Posterior vena cava (tissue), 2 donors: ENCODE results near the gene GFOD1. TPM values are rescaled to one million over a fixed set of nuclear protein-coding genes. Genes with fewer than 3 reads are reported as not detected.
"Not testable (repeated sequence)": the region's sequence is repeated elsewhere in the genome, so short reads cannot be mapped to it uniquely, and the experiment has no call there.

Experiments
- DNase-seq: peaks from one replicate; pipeline ENCODE4 v3.0.0-alpha.2; 2020; ENCODE audit warnings: low spot score
- intact Hi-C, 2 donors: fragments of 100-400 bp; cut with DNase I; formaldehyde crosslinking; loops; one replicate each; pipeline versions ENCODE4 v1.14.1 to v1.14.2; 2022 to 2023
- total RNA-seq, 2 donors: library from RNA; stranded (reverse); fragmentation: NEBNext Ultra II Directional; extraction: Animal tissue kit (Norgen Biotek cat#: 25700); gene quantifications; one replicate each; pipeline ENCODE4 v1.2.1, GENCODE V29; 2021
- donor health status: DM: yes; HTN: yes; CAD: no.
- donor health status: DM: yes; HTN: yes; CAD: no.

Gene GFOD1
- total RNA-seq, 2 donors from 2014 or later, result 16.8 to 20.4 TPM

GRCh38 chr6:13398069-13398381 is 89.4 kb downstream of the GFOD1 start:
- no peak for DNase-seq
- intact Hi-C loops, result no loop called here

GRCh38 chr6:13397359-13398068 is 89.9 kb downstream of the GFOD1 start:
- no peak for DNase-seq

GRCh38 chr6:13396241-13396792 is 91.1 kb downstream of the GFOD1 start:
- DNase-seq, result no peak
- intact Hi-C loops, result no loop called here

More at GRCh38 chr6:13397359-13398068, 89.9 kb downstream of the GFOD1 start:
- intact Hi-C loops, result no loop called here

- peak; percentile 87 for DNase-seq
- intact Hi-C loops, result no loop called here
Observed at GRCh38 chr6:13395272-13396237, 91.8 kb downstream of the GFOD1 start.

GRCh38 chr6:13392462-13392861 is 94.9 kb downstream of the GFOD1 start:
- intact Hi-C loops, result loop anchor here in 1 of 2 donors (5.0 kb wide), 1 partner anchor 135 kb away; no protein-coding TSS in a partner anchor

GRCh38 chr6:13391537-13391936 is 95.9 kb downstream of the GFOD1 start:
- DNase-seq, result no peak
- intact Hi-C loops, result loop anchor here in 1 of 2 donors (5.0 kb wide), 1 partner anchor 136 kb away; no protein-coding TSS in a partner anchor

More at GRCh38 chr6:13392462-13392861, 94.9 kb downstream of the GFOD1 start:
- DNase-seq, result no peak

GRCh38 chr6:13390658-13391057 is 96.7 kb downstream of the GFOD1 start:
- intact Hi-C loops, result loop anchor here in 1 of 2 donors (5.0 kb wide), 1 partner anchor 137 kb away; no protein-coding TSS in a partner anchor
- DNase-seq, result no peak

- DNase-seq, result not testable (repeated sequence)
Observed at GRCh38 chr6:13389237-13389636, 98.2 kb downstream of the GFOD1 start.

GRCh38 chr6:13388769-13389168 is 98.6 kb downstream of the GFOD1 start:
- intact Hi-C loops, DNase-seq: not testable (repeated sequence)

More at GRCh38 chr6:13389237-13389636, 98.2 kb downstream of the GFOD1 start:
- intact Hi-C loops, result not testable (repeated sequence)

GRCh38 chr6:13384966-13385365 is 102.4 kb downstream of the GFOD1 start:
- DNase-seq, result no peak
- intact Hi-C loops, result no loop called here

GRCh38 chr6:13384506-13384905 is 102.9 kb downstream of the GFOD1 start:
- DNase-seq, result no peak
- intact Hi-C loops, result no loop called here

- intact Hi-C loops, result no loop called here
Observed at GRCh38 chr6:13383328-13384163, 103.9 kb downstream of the GFOD1 start.

GRCh38 chr6:13380761-13381160 is 106.6 kb downstream of the GFOD1 start:
- DNase-seq, result no peak
- intact Hi-C loops, result no loop called here

More at GRCh38 chr6:13383328-13384163, 103.9 kb downstream of the GFOD1 start:
- no peak for DNase-seq

GRCh38 chr6:13378669-13379590 is 108.5 kb downstream of the GFOD1 start:
- intact Hi-C loops, result no loop called here
- no peak for DNase-seq

- intact Hi-C loops, result no loop called here
- no peak for DNase-seq
Observed at GRCh38 chr6:13377054-13377758, 110.2 kb downstream of the GFOD1 start.

GRCh38 chr6:13375360-13375878 is 112.0 kb downstream of the GFOD1 start:
- DNase-seq, result no peak
- intact Hi-C loops, result no loop called here

- intact Hi-C loops, result no loop called here
- no peak for DNase-seq
Observed at GRCh38 chr6:13373919-13374318, 113.5 kb downstream of the GFOD1 start.
